Measurements from ENCODE around the gene FLG2. TPM values are rescaled to one million over a fixed set of nuclear protein-coding genes. Genes with fewer than 3 reads are reported as not detected.

The FLG2 gene
- total RNA-seq, 1 experiment from 2014 or later, result not detected

DNA sequence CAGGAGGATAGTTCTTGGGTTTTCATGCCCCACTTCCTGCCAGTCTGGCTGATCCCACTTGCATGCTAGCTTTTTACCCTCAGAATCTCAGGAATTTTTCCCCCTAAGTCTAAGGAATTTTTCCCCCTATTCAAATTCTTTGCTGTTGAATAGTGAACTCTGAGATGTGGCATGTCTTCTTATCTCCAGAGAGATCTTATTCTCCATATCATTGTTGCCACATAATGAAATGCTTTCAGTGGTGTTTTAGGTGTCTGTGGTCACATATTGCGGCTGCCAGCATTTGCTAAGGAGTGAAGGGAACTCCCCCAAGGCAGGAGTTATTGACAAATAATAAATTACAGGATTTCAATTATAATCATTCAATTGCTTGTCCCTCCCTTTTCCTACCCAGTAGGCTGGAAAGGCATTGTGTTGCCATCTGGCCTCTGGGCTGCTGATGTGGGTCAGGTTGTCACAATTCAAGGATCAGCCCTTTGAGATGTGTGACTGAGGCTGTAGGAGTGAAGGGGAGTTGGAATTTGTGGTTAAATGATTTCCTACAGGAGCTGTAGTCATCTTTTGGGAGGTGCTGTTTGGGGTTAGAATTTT is 30.9 kb downstream of the FLG2 start:
- peaks cover 45% of the 10 kb centered on the region for H3K36me3 Mint-ChIP-seq
- TF ChIP-seq JUN (CRISPR knock-in tag; IDR thresholded peaks at IDR 0.05) (no peak), ZNF416 (CRISPR knock-in tag; IDR thresholded peaks at IDR 0.05) (no peak), NR1H2 (CRISPR knock-in tag; IDR thresholded peaks at IDR 0.05) (no peak), SMAD4 (CRISPR knock-in tag; IDR thresholded peaks at IDR 0.05) (no peak), MYBL2 (CRISPR knock-in tag; IDR thresholded peaks at IDR 0.05) (no peak), ZNF532 (CRISPR knock-in tag; IDR thresholded peaks at IDR 0.05; ENCODE audit: borderline replicate concordance) (no peak)
- ATAC-seq (no peak), DNase-seq (ENCODE audit: low spot score) (no peak)
- POLR2A ChIA-PET, result no interaction called here
- H3K4me1 Mint-ChIP-seq, result no peaks in the 10 kb centered on the region
- peaks cover 33% of the 10 kb centered on the region for H3K9me3 Mint-ChIP-seq
- H3K4me3 Mint-ChIP-seq, result no peak overlapping the region
- H3K27ac Mint-ChIP-seq, result no peak overlapping the region
- CTCF ChIA-PET, result no interaction called here
- H3K27me3 Mint-ChIP-seq (ENCODE audit: low read depth), result no peaks in the 10 kb centered on the region; the same call in none of the 2 replicates

- peaks cover 38% of the 10 kb centered on the region for H3K36me3 Mint-ChIP-seq
- no peaks in the 10 kb centered on the region for H3K27me3 Mint-ChIP-seq (ENCODE audit: low read depth)
- no peaks in the 10 kb centered on the region for H3K4me1 Mint-ChIP-seq
- DNase-seq (ENCODE audit: low spot score) (no peak), ATAC-seq (no peak)
- ChIA-PET POLR2A (no interaction called here), CTCF (no interaction called here)
- peaks cover 64% of the 10 kb centered on the region for H3K9me3 Mint-ChIP-seq
- TF ChIP-seq SOX15 (CRISPR knock-in tag; IDR thresholded peaks at IDR 0.05) (no peak), RORB (CRISPR knock-in tag; IDR thresholded peaks at IDR 0.05) (no peak), ZNF281 (CRISPR knock-in tag; IDR thresholded peaks at IDR 0.05) (no peak), NR2C2 (CRISPR knock-in tag; IDR thresholded peaks at IDR 0.05) (no peak), FOXK1 (CRISPR knock-in tag; IDR thresholded peaks at IDR 0.05) (no peak), CREB1 (CRISPR knock-in tag; IDR thresholded peaks at IDR 0.05) (no peak), CBFB (CRISPR knock-in tag; IDR thresholded peaks at IDR 0.05; ENCODE audit: low read depth) (no peak), GRHL2 (CRISPR knock-in tag; IDR thresholded peaks at IDR 0.05; ENCODE audit: insufficient replicate concordance, severe bottlenecking) (no peak), NR3C1 (CRISPR knock-in tag; conservative IDR thresholded peaks at IDR 0.05; ENCODE audit: low read depth) (no peak)
- TF ChIP-seq, protein P1, sequence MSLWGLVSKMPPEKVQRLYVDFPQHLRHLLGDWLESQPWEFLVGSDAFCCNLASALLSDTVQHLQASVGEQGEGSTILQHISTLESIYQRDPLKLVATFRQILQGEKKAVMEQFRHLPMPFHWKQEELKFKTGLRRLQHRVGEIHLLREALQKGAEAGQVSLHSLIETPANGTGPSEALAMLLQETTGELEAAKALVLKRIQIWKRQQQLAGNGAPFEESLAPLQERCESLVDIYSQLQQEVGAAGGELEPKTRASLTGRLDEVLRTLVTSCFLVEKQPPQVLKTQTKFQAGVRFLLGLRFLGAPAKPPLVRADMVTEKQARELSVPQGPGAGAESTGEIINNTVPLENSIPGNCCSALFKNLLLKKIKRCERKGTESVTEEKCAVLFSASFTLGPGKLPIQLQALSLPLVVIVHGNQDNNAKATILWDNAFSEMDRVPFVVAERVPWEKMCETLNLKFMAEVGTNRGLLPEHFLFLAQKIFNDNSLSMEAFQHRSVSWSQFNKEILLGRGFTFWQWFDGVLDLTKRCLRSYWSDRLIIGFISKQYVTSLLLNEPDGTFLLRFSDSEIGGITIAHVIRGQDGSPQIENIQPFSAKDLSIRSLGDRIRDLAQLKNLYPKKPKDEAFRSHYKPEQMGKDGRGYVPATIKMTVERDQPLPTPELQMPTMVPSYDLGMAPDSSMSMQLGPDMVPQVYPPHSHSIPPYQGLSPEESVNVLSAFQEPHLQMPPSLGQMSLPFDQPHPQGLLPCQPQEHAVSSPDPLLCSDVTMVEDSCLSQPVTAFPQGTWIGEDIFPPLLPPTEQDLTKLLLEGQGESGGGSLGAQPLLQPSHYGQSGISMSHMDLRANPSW (CRISPR knock-in tag; conservative IDR thresholded peaks at IDR 0.05; ENCODE audit: low read depth), result no peak
- no peak within 1 kb of the TSS for H3K27ac Mint-ChIP-seq
- no peak within 1 kb of the TSS for H3K4me3 Mint-ChIP-seq
Observed at GRCh38 chr1:152325111-152325510, 34.7 kb downstream of the FLG2 start, which contains the start of gene FLG. TSS of gene FLG (minus strand) at chr1:152325239. CDS start at chr1:152315456, 9,783 bp downstream.
